Heart right ventricle (tissue), 16 donors: Measurements from ENCODE around the gene WNT3. TPM values are rescaled to one million over a fixed set of nuclear protein-coding genes. Genes with fewer than 3 reads are reported as not detected.

Experiments
- ATAC-seq, 8 donors: fragments of 200-7000 bp; cut with Tn5 transposase; one replicate each; pipeline ENCODE4 v1.9.1; 2020; ENCODE audit warnings: mild to moderate bottlenecking in 8 of 8, moderate library complexity in 8 of 8, moderate number of reproducible peaks in 1 of 8
- DNase-seq, 2 donors: peaks; one replicate each; pipeline ENCODE4 v3.0.0-alpha.2; 2020
- H3K27ac ChIP-seq, 10 donors: fragments of 200-600 bp; sonication (generic) in 2 of 10; one replicate each; pipeline versions ENCODE4 v1.5.0 to v1.8.0; 2020 to 2022; ENCODE audit warnings: mild to moderate bottlenecking in 3 of 10
- H3K27me3 ChIP-seq, 7 donors: fragments of 200-600 bp; one replicate each; pipeline ENCODE4 v1.8.0; 2021 to 2022; ENCODE audit warnings: mild to moderate bottlenecking in 2 of 7
- H3K36me3 ChIP-seq, 9 donors: fragments of 200-600 bp; sonication (generic) in 1 of 9; one replicate each; pipeline versions ENCODE4 v1.5.0 to v1.8.0; 2020 to 2022; ENCODE audit warnings: mild to moderate bottlenecking in 2 of 9
- H3K4me1 ChIP-seq, 9 donors: fragments of 200-600 bp; sonication (generic) in 1 of 9; one replicate each; pipeline versions ENCODE4 v1.5.0 to v1.8.0; 2020 to 2022; ENCODE audit warnings: mild to moderate bottlenecking in 4 of 9
- H3K4me3 ChIP-seq, 10 donors: fragments of 200-600 bp; sonication (generic) in 2 of 10; one replicate each; pipeline versions ENCODE4 v1.5.0 to v1.8.0; 2020 to 2022; ENCODE audit warnings: mild to moderate bottlenecking in 7 of 10, moderate library complexity in 2 of 10
- H3K9me3 ChIP-seq, 11 donors: fragments of 200-600 bp in 10 of 11; sonication (generic) in 2 of 11; one replicate each; pipeline versions ENCODE4 v1.5.0 to v1.8.0; 2013 to 2022; ENCODE audit warnings: mild to moderate bottlenecking in 2 of 11, control low read depth in 1 of 11, moderate library complexity in 1 of 11
- CTCF ChIP-seq, 9 donors: fragments of 200-600 bp; sonication (generic) in 2 of 9; IDR thresholded peaks; one replicate each; pipeline versions ENCODE4 v1.5.0 to v1.8.0; 2021 to 2022; ENCODE audit warnings: antibody characterized with exemption in 9 of 9, mild to moderate bottlenecking in 5 of 9, moderate library complexity in 1 of 9
- WGBS, 2 donors: extraction: QIAGEN DNeasy Blood & Tissue Kit; methylation state at CpG; one replicate each; pipeline ENCODE4 v1.1.7; 2013; ENCODE audit warnings: inconsistent platforms in 1 of 2; 5-methylcytosine and 5-hydroxymethylcytosine counted together
- intact Hi-C, 10 donors: fragments of 100-400 bp; cut with DNase I; formaldehyde crosslinking; loops; one replicate each; pipeline versions ENCODE4 v1.11.1 to v1.14.2; 2022
- polyA plus RNA-seq, 2 donors: library from polyadenylated mRNA; stranded (reverse); fragments of 200-250 nt; gene quantifications; one replicate each; pipeline ENCODE4 v1.2.3, GENCODE V29; 2013
- total RNA-seq, 10 donors: library from RNA; stranded (reverse); fragmentation: NEBNext Ultra II Directional in 3 of 10; extraction: Animal tissue kit (Norgen Biotek cat#: 25700) in 3 of 10; gene quantifications; one replicate each; pipeline versions ENCODE4 v1.2.1 to v1.2.4, GENCODE V29; 2021 to 2023
- donor health status: Arrhythmogenic right ventricular cardiomyopathy.
- donor health status: ischemic (EF 13 %, LVEDD 7.1; RV severe dilation, severe dysfunction).
- donor health status: healthy with polysubstance abuse.
- donor health status: DM: no; HTN: yes; CAD: no.
- donor health status: DM: no; HTN: no; CAD: no.
- donor health status: ischemic (EF 25% LVEDD 6.9; RV normal size, moderate dysfunction).
- donor health status: ischemic (EF 25% LVEDD 5.7; RV mildly dilated, moderate dysfunction).
- donor health status: healthy.
- donor health status: DM: yes; HTN: yes; CAD: no.
- donor health status: Ischemic cardiomyopathy.
- donor health status: ischemic (EF 35%, LVEDD 5.7; RV mildly dilated, moderate dysfunction).
- donor health status: nonischemic (EF 11% LVEDD 7.7; RV severe dilation, severe dysfunction).
- donor health status: DM: yes; HTN: yes; CAD: no.
- donor health status: PGD.
- donor health status: ischemic (EF 29% LVEDD 5.4; RV normal size, mild dysfunction).
- donor health status: nonischemic (EF 23%, LVEDD 6.1; RV moderate dilation, normal function).

The WNT3 gene
- total and polyA plus RNA-seq, 12 donors, result 0.66 to 3.7 (median 1.2) TPM

- Histone ChIP-seq H3K9me3 (no peaks in the 10 kb centered on the region), H3K36me3 (peaks cover 0 to 75% (median 0%) of the 10 kb centered on the region in 9 donors), H3K4me3 (no peak overlapping the region), H3K4me1 (no peaks in the 10 kb centered on the region), H3K27ac (no peak overlapping the region), H3K27me3 (no peaks in the 10 kb centered on the region)
- no peak for DNase-seq
- 95 to 98% methylated on average over 2 of the region's 2 CpGs for WGBS, 2 donors
- intact Hi-C loops, result loop anchor here in 1 of 10 donors (10.0 kb wide), 1 partner anchor 85 kb away; the partner anchor contains the start of gene WNT3
- no peak for TF ChIP-seq CTCF (IDR thresholded peaks at IDR 0.05)
- ATAC-seq, result no peak
Observed at GRCh38 chr17:46730026-46730425, 88.5 kb downstream of the WNT3 start.

GRCh38 chr17:46727572-46728348 lies 90.7 kb downstream of the WNT3 start:
- no peak overlapping the region for H3K27ac ChIP-seq
- H3K9me3 ChIP-seq, result no peaks in the 10 kb centered on the region
- peaks cover 0 to 78% (median 0%) of the 10 kb centered on the region in 9 donors for H3K36me3 ChIP-seq
- 96 to 98% methylated on average over 4 of the region's 4 CpGs for WGBS, 2 donors
- no peak overlapping the region for H3K4me3 ChIP-seq
- no peaks in the 10 kb centered on the region for H3K4me1 ChIP-seq
- intact Hi-C loops, result loop anchor here in 2 of 10 donors (10.0 kb wide), 2 partner anchors 67 to 87 kb away; partner anchors contain the start of gene WNT3 (in 1 of the 2)
- no peak for TF ChIP-seq CTCF (IDR thresholded peaks at IDR 0.05)
- no peaks in the 10 kb centered on the region for H3K27me3 ChIP-seq
- ATAC-seq (no peak), DNase-seq (no peak)

GRCh38 chr17:46726206-46726605 lies 92.3 kb downstream of the WNT3 start:
- DNase-seq, result no peak
- intact Hi-C loops, result loop anchor here in 2 of 10 donors (10.0 kb wide), 2 partner anchors 69 to 89 kb away; partner anchors contain the start of gene WNT3 (in 1 of the 2)
- peaks cover 0 to under 1% (median 0%) of the 10 kb centered on the region in 9 donors for H3K4me1 ChIP-seq
- WGBS, 2 donors, result 93 to 94% methylated on average over 3 of the region's 3 CpGs
- no peak overlapping the region for H3K4me3 ChIP-seq
- no peak for ATAC-seq
- H3K36me3 ChIP-seq, result peaks cover 0 to 81% (median 0%) of the 10 kb centered on the region in 9 donors
- H3K27me3 ChIP-seq, result no peaks in the 10 kb centered on the region
- H3K27ac ChIP-seq, result no peak overlapping the region
- H3K9me3 ChIP-seq, result no peaks in the 10 kb centered on the region
- no peak for TF ChIP-seq CTCF (IDR thresholded peaks at IDR 0.05)

GRCh38 chr17:46722662-46723285 lies 95.7 kb downstream of the WNT3 start:
- H3K9me3 ChIP-seq, result no peaks in the 10 kb centered on the region
- DNase-seq (no peak), ATAC-seq (no peak)
- 67 to 82% methylated on average over 7 of the region's 7 CpGs for WGBS, 2 donors
- peaks cover 0 to 15% (median 10%) of the 10 kb centered on the region in 9 donors for H3K4me1 ChIP-seq
- H3K27me3 ChIP-seq, result no peaks in the 10 kb centered on the region
- peaks cover 0 to 54% (median 0%) of the 10 kb centered on the region in 9 donors for H3K36me3 ChIP-seq
- H3K27ac ChIP-seq, result no peak overlapping the region
- no peak for TF ChIP-seq CTCF (IDR thresholded peaks at IDR 0.05)
- no peak overlapping the region for H3K4me3 ChIP-seq
- intact Hi-C loops, result loop anchor here in 2 of 10 donors (10.0 kb wide), 2 partner anchors 72 to 92 kb away; partner anchors contain the start of gene WNT3 (in 1 of the 2)
